Measurements from ENCODE around the gene REEP1.

- no peak for TF ChIP-seq FOXA1 (IDR thresholded peaks at IDR 0.05)
- TF ChIP-seq SP1 (IDR thresholded peaks at IDR 0.05): no peak
These were observed 80.4 kb downstream of the REEP1 start for GRCh38 chr2:86256982-86257381.

Measured in HEK293T (cell line).